WTC11 (cell line): ENCODE data around the gene PGPEP1. TPM values are rescaled to one million over a fixed set of nuclear protein-coding genes. Genes with fewer than 3 reads are reported as not detected.

Experiments
- ATAC-seq: fragments of 200-7000 bp; cut with Tn5 transposase; 2 replicates; pipeline ENCODE4 v1.10.0; 2021; ENCODE audit warnings: mild to moderate bottlenecking, moderate library complexity
- CTCF ChIA-PET: fragments of 300-600 bp; sonication (Branson Sonifier 250); formaldehyde crosslinking; loops from one replicate; lab custom pipeline; 2021; ENCODE audit warnings: antibody characterized with exemption; lab: Charles Lee
- POLR2A ChIA-PET: fragments of 350-600 bp; sonication (Branson Sonifier 250); formaldehyde crosslinking; loops from one replicate; lab custom pipeline; 2021; ENCODE audit warnings: antibody characterized with exemption; lab: Charles Lee
- DNase-seq: peaks from one replicate; pipeline ENCODE4 v3.0.0; 2021; ENCODE audit warnings: low spot score
- H3K27ac Mint-ChIP-seq: 2 replicates; pipeline ENCODE4 v1.8.0; 2021; ENCODE audit warnings: mixed read lengths
- H3K27me3 Mint-ChIP-seq: 2 replicates; pipeline ENCODE4 v1.8.0; 2021; ENCODE audit warnings: low read depth, mild to moderate bottlenecking, moderate library complexity, mixed read lengths
- H3K36me3 Mint-ChIP-seq: 2 replicates; pipeline ENCODE4 v1.8.0; 2021; ENCODE audit warnings: mixed read lengths
- H3K4me1 Mint-ChIP-seq: 2 replicates; pipeline ENCODE4 v1.8.0; 2022; ENCODE audit warnings: mixed read lengths
- H3K4me3 Mint-ChIP-seq: 2 replicates; pipeline ENCODE4 v1.8.0; 2021; ENCODE audit warnings: mild to moderate bottlenecking, moderate library complexity, mixed read lengths
- H3K9me3 Mint-ChIP-seq: 2 replicates; pipeline ENCODE4 v1.8.0; 2021; ENCODE audit warnings: mixed read lengths
- ARID4B ChIP-seq: sonication (generic); formaldehyde crosslinking; IDR thresholded peaks from 2 replicates; pipeline ENCODE4 v1.8.0; 2023; ENCODE audit warnings: missing genetic modification reagents, mild to moderate bottlenecking, borderline replicate concordance
- EMX1 ChIP-seq: fragments of 250-450 bp; sonication (Bioruptor Pico); IDR thresholded peaks from 2 replicates; pipeline ENCODE4 v1.8.0; 2021; ENCODE audit warnings: mild to moderate bottlenecking
- ETV6 ChIP-seq: sonication (generic); formaldehyde crosslinking; IDR thresholded peaks from 2 replicates; pipeline ENCODE4 v1.8.1; 2022; ENCODE audit warnings: mild to moderate bottlenecking, missing genetic modification reagents
- GABPB1 ChIP-seq: sonication (generic); formaldehyde crosslinking; IDR thresholded peaks from 2 replicates; pipeline ENCODE4 v1.8.1; 2023; ENCODE audit warnings: mild to moderate bottlenecking, missing genetic modification reagents
- GRHL2 ChIP-seq: fragments of 250-450 bp; sonication (Bioruptor Pico); IDR thresholded peaks from 2 replicates; pipeline ENCODE4 v1.8.0; 2022; ENCODE audit warnings: mild to moderate bottlenecking, moderate library complexity; ENCODE audit not compliant: insufficient replicate concordance, severe bottlenecking
- MYBL2 ChIP-seq: sonication (generic); formaldehyde crosslinking; IDR thresholded peaks from 2 replicates; pipeline ENCODE4 v1.8.1; 2023; ENCODE audit warnings: mild to moderate bottlenecking, moderate library complexity, missing genetic modification reagents
- NFE2L1 ChIP-seq: sonication (generic); formaldehyde crosslinking; IDR thresholded peaks from 2 replicates; pipeline ENCODE4 v1.8.1; 2023; ENCODE audit warnings: missing genetic modification reagents
- NFYB ChIP-seq: sonication (generic); formaldehyde crosslinking; conservative IDR thresholded peaks from 2 replicates; pipeline ENCODE4 v1.8.0; 2022; ENCODE audit warnings: low read depth, missing genetic modification reagents
- PRDM15 ChIP-seq: sonication (generic); formaldehyde crosslinking; IDR thresholded peaks from 2 replicates; pipeline ENCODE4 v1.8.0; 2022; ENCODE audit warnings: missing genetic modification reagents
- SMAD3 ChIP-seq: sonication (generic); formaldehyde crosslinking; IDR thresholded peaks from 2 replicates; pipeline ENCODE4 v1.8.0; 2022; ENCODE audit warnings: missing genetic modification reagents, mild to moderate bottlenecking, borderline replicate concordance
- SMAD4 ChIP-seq: sonication (generic); formaldehyde crosslinking; IDR thresholded peaks from 2 replicates; pipeline ENCODE4 v1.8.0; 2022; ENCODE audit warnings: mild to moderate bottlenecking, missing genetic modification reagents
- SP1 ChIP-seq: sonication (generic); formaldehyde crosslinking; conservative IDR thresholded peaks from 2 replicates; pipeline ENCODE4 v1.8.1; 2022; ENCODE audit warnings: missing genetic modification reagents
- TCF7 ChIP-seq: sonication (generic); formaldehyde crosslinking; IDR thresholded peaks from 2 replicates; pipeline ENCODE4 v1.8.0; 2022; ENCODE audit warnings: mild to moderate bottlenecking, low read depth, missing genetic modification reagents, moderate library complexity
- TEAD1 ChIP-seq: sonication (generic); formaldehyde crosslinking; IDR thresholded peaks from 2 replicates; pipeline ENCODE4 v1.8.0; 2022; ENCODE audit warnings: mild to moderate bottlenecking, missing genetic modification reagents
- TP53 ChIP-seq: sonication (generic); formaldehyde crosslinking; IDR thresholded peaks from 2 replicates; pipeline ENCODE4 v1.8.1; 2023; ENCODE audit warnings: mild to moderate bottlenecking, missing genetic modification reagents
- ZBTB21 ChIP-seq: sonication (generic); formaldehyde crosslinking; IDR thresholded peaks from 2 replicates; pipeline ENCODE4 v1.8.1; 2023; ENCODE audit warnings: mild to moderate bottlenecking, missing genetic modification reagents, borderline replicate concordance
- ZNF232 ChIP-seq: sonication (generic); formaldehyde crosslinking; IDR thresholded peaks from 2 replicates; pipeline ENCODE4 v1.8.0; 2022; ENCODE audit warnings: mild to moderate bottlenecking, missing genetic modification reagents
- ZNF423 ChIP-seq: fragments of 250-450 bp; sonication (Bioruptor Pico); IDR thresholded peaks from 2 replicates; pipeline ENCODE4 v2.1.2; 2022; ENCODE audit warnings: mild to moderate bottlenecking, moderate library complexity
- ZNF425 ChIP-seq: fragments of 250-450 bp; sonication (Bioruptor Pico); conservative IDR thresholded peaks from 2 replicates; pipeline ENCODE4 v1.9.0; 2021; ENCODE audit warnings: mild to moderate bottlenecking
- total RNA-seq: library from RNA; stranded (reverse); gene quantifications from 3 replicates; pipeline ENCODE4 v1.2.3, GENCODE V29; 2021
- TF ChIP-seq, protein P1 (sequence below): sonication (generic); formaldehyde crosslinking; conservative IDR thresholded peaks from 2 replicates; pipeline ENCODE4 v1.8.1; 2022; ENCODE audit warnings: mild to moderate bottlenecking, missing genetic modification reagents
- TF ChIP-seq, protein P2 (sequence below): sonication (generic); formaldehyde crosslinking; IDR thresholded peaks from 2 replicates; pipeline ENCODE4 v1.8.1; 2023; ENCODE audit warnings: mild to moderate bottlenecking, missing genetic modification reagents
- TF ChIP-seq, protein P3 (sequence below): sonication (generic); formaldehyde crosslinking; IDR thresholded peaks from 2 replicates; pipeline ENCODE4 v1.8.0; 2022; ENCODE audit warnings: mild to moderate bottlenecking, missing genetic modification reagents

PGPEP1 gene
- total RNA-seq, 1 experiment from 2014 or later, result 68.1 TPM

- TF ChIP-seq, protein P1, sequence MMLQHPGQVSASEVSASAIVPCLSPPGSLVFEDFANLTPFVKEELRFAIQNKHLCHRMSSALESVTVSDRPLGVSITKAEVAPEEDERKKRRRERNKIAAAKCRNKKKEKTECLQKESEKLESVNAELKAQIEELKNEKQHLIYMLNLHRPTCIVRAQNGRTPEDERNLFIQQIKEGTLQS, result no peak
- TF ChIP-seq TCF7 (CRISPR knock-in tag) (no peak), MYBL2 (CRISPR knock-in tag) (no peak), SMAD3 (no peak)
Measured at GRCh38 chr19:18384775-18385174, 44.4 kb downstream of the PGPEP1 start (continued).

GRCh38 chr19:18385359-18385674, 44.9 kb downstream of the PGPEP1 start:
- ChIA-PET POLR2A (interaction anchor here (0.5 to 1.7 kb wide), 8 partner anchors 11 to 931 kb away, joined by 3 to 13 read pairs (median 4); partner anchors contain the start of gene JUND), CTCF (interaction anchor here (0.6 to 4.5 kb wide), 35 partner anchors 9 to 191 kb away, joined by 3 to 94 read pairs (median 4); partner anchors contain the start of genes LRRC25, LSM4, RAB3A and SSBP4)
- no peak overlapping the region for H3K4me3 Mint-ChIP-seq
- ATAC-seq (no peak), DNase-seq (no peak)
- H3K4me1 Mint-ChIP-seq, result peaks cover 33% of the 10 kb centered on the region
- peak overlapping the region; percentile 83 for H3K27ac Mint-ChIP-seq
- no peaks in the 10 kb centered on the region for H3K9me3 Mint-ChIP-seq
- TF ChIP-seq, protein P2, sequence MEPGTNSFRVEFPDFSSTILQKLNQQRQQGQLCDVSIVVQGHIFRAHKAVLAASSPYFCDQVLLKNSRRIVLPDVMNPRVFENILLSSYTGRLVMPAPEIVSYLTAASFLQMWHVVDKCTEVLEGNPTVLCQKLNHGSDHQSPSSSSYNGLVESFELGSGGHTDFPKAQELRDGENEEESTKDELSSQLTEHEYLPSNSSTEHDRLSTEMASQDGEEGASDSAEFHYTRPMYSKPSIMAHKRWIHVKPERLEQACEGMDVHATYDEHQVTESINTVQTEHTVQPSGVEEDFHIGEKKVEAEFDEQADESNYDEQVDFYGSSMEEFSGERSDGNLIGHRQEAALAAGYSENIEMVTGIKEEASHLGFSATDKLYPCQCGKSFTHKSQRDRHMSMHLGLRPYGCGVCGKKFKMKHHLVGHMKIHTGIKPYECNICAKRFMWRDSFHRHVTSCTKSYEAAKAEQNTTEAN (CRISPR knock-in tag), result no peak
- TF ChIP-seq TEAD1, result no peak
- no peak for TF ChIP-seq GABPB1 (CRISPR knock-in tag)
- TF ChIP-seq ETV6 (CRISPR knock-in tag), result no peak
- no peak for TF ChIP-seq EMX1
- TF ChIP-seq TP53 (CRISPR knock-in tag), result no peak
- TF ChIP-seq ARID4B, result no peak
- no peak for TF ChIP-seq NFE2L1 (CRISPR knock-in tag)
- no peak for TF ChIP-seq SMAD4 (CRISPR knock-in tag)
- no peak for TF ChIP-seq SP1
- no peak for TF ChIP-seq NFYB
- TF ChIP-seq PRDM15 (CRISPR knock-in tag), result no peak
- TF ChIP-seq ZBTB21 (CRISPR knock-in tag), result no peak
- TF ChIP-seq, protein P3, sequence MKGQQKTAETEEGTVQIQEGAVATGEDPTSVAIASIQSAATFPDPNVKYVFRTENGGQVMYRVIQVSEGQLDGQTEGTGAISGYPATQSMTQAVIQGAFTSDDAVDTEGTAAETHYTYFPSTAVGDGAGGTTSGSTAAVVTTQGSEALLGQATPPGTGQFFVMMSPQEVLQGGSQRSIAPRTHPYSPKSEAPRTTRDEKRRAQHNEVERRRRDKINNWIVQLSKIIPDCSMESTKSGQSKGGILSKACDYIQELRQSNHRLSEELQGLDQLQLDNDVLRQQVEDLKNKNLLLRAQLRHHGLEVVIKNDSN (CRISPR knock-in tag), result no peak
- no peak for TF ChIP-seq GRHL2 (CRISPR knock-in tag)
- TF ChIP-seq ZNF423, result no peak
- no peak for TF ChIP-seq ZNF232 (CRISPR knock-in tag)
- no peak for TF ChIP-seq ZNF425
- H3K27me3 Mint-ChIP-seq, result peaks cover 29% of the 10 kb centered on the region
- H3K36me3 Mint-ChIP-seq, result peaks cover 11% of the 10 kb centered on the region
